HepG2 (cell line): Measurements from ENCODE around the gene RGS19. TPM values are rescaled to one million over a fixed set of nuclear protein-coding genes. Genes with fewer than 3 reads are reported as not detected.

ENCODE experiments used
- BHLHE40 ChIP-seq: IDR thresholded peaks from 2 replicates; pipeline ENCODE4 v1.6.1; 2011; ENCODE audit warnings: low read length, improper control_type of control experiment
- HNRNPUL1 ChIP-seq: fragments of 200-400 bp; formaldehyde crosslinking; IDR thresholded peaks from 2 replicates; pipeline ENCODE4 v1.6.1; 2017; ENCODE audit warnings: low read depth, mild to moderate bottlenecking, low read length, moderate library complexity
- HOXA3 ChIP-seq: sonication (generic); formaldehyde crosslinking; IDR thresholded peaks from 2 replicates; pipeline ENCODE4 v1.5.0; 2020; ENCODE audit warnings: missing genetic modification reagents
- KAT7 ChIP-seq: IDR thresholded peaks from 2 replicates; pipeline ENCODE4 v1.6.1; 2018; ENCODE audit warnings: borderline replicate concordance, missing compliant biosample characterization
- MTF1 ChIP-seq: sonication (generic); formaldehyde crosslinking; IDR thresholded peaks from 2 replicates; pipeline ENCODE4 v1.5.0; 2020; ENCODE audit warnings: missing genetic modification reagents
- PCBP2 ChIP-seq: fragments of 200-400 bp; formaldehyde crosslinking; optimal IDR thresholded peaks from 2 replicates; pipeline ENCODE3; 2018; ENCODE audit warnings: low read length, low read depth; ENCODE audit not compliant: poor library complexity, severe bottlenecking
- REPIN1 ChIP-seq: sonication (generic); formaldehyde crosslinking; IDR thresholded peaks from 2 replicates; pipeline ENCODE4 v1.8.0; 2022; ENCODE audit warnings: missing genetic modification reagents, low read depth, mild to moderate bottlenecking, borderline replicate concordance
- REST ChIP-seq, 2 experiments: IDR thresholded peaks; 2 replicates each; pipeline ENCODE4 v1.6.1; 2011 to 2012; ENCODE audit warnings: low read length in 2 of 2, borderline replicate concordance in 1 of 2, low read depth in 1 of 2, mild to moderate bottlenecking in 1 of 2, moderate library complexity in 1 of 2
- RFXAP ChIP-seq: sonication (generic); formaldehyde crosslinking; IDR thresholded peaks from 2 replicates; pipeline ENCODE4 v1.4.0; 2020; ENCODE audit warnings: missing genetic modification reagents, borderline replicate concordance
- SIN3A ChIP-seq: IDR thresholded peaks from 2 replicates; pipeline ENCODE4 v1.6.1; 2011; ENCODE audit warnings: low read depth, mild to moderate bottlenecking, control low read depth, low read length, borderline replicate concordance
- TCF7L2 ChIP-seq: IDR thresholded peaks from 2 replicates; pipeline ENCODE4 v1.6.1; 2011; ENCODE audit warnings: mild to moderate bottlenecking, low read depth, low read length, moderate library complexity
- TERF1 ChIP-seq: sonication (generic); formaldehyde crosslinking; IDR thresholded peaks from 2 replicates; pipeline ENCODE4 v1.8.0; 2022; ENCODE audit warnings: mild to moderate bottlenecking, missing genetic modification reagents, moderate library complexity
- ZBTB42 ChIP-seq: sonication (generic); formaldehyde crosslinking; IDR thresholded peaks from 2 replicates; pipeline ENCODE4 v1.5.0; 2020; ENCODE audit warnings: mild to moderate bottlenecking, missing genetic modification reagents
- ZMAT5 ChIP-seq: sonication (generic); formaldehyde crosslinking; IDR thresholded peaks from 2 replicates; pipeline ENCODE4 v1.5.0; 2020; ENCODE audit warnings: mild to moderate bottlenecking, low read depth, missing genetic modification reagents, borderline replicate concordance
- ZNF292 ChIP-seq: sonication (generic); formaldehyde crosslinking; IDR thresholded peaks from 2 replicates; pipeline ENCODE4 v1.8.1; 2022; ENCODE audit warnings: mild to moderate bottlenecking, low read depth, missing genetic modification reagents, borderline replicate concordance
- ZNF337 ChIP-seq: sonication (generic); formaldehyde crosslinking; IDR thresholded peaks from 2 replicates; pipeline ENCODE4 v1.5.1; 2020; ENCODE audit warnings: missing genetic modification reagents, low read depth, mild to moderate bottlenecking, borderline replicate concordance
- ZNF383 ChIP-seq: sonication (generic); formaldehyde crosslinking; IDR thresholded peaks from 2 replicates; pipeline ENCODE4 v1.4.0; 2020; ENCODE audit warnings: missing genetic modification reagents, mild to moderate bottlenecking, borderline replicate concordance
- ZNF431 ChIP-seq: sonication (generic); formaldehyde crosslinking; IDR thresholded peaks from 2 replicates; pipeline ENCODE4 v1.9.0; 2022; ENCODE audit warnings: missing genetic modification reagents, low read depth, mild to moderate bottlenecking, borderline replicate concordance
- ZNF503 ChIP-seq: sonication (generic); formaldehyde crosslinking; IDR thresholded peaks from 2 replicates; pipeline ENCODE4 v1.4.0; 2020; ENCODE audit warnings: missing genetic modification reagents
- ZNF766 ChIP-seq: sonication (generic); formaldehyde crosslinking; IDR thresholded peaks from 2 replicates; pipeline ENCODE4 v1.5.0; 2020; ENCODE audit warnings: missing genetic modification reagents, borderline replicate concordance
- polyA plus RNA-seq, 8 experiments: library from polyadenylated mRNA; depleted of rRNA in 3 of 8; stranded (reverse) in 7 of 8; unstranded in 1 of 8; fragments of >200 nt; fragmentation: Illumina TruSeq in 4 of 8; extraction: Trizol in 4 of 8; gene quantifications; 2 replicates each; pipeline versions ENCODE4 v1.2.1 to v1.2.3, GENCODE V29; 2011 to 2016; ENCODE audit warnings: low read depth in 4 of 8, missing spikeins in 1 of 8, mixed read lengths in 1 of 8; ENCODE audit not compliant: insufficient read depth in 1 of 8
- total RNA-seq, 5 experiments: library from RNA; depleted of rRNA; stranded (reverse); fragments of >200 nt; fragmentation: Illumina TruSeq; extraction: Trizol; gene quantifications; 2 replicates each; pipeline ENCODE4 v1.2.3, GENCODE V29; 2016; ENCODE audit warnings: low read depth in 1 of 5

Gene RGS19
- total and polyA plus RNA-seq, 2 of the 13 experiments (the other 11 are each of a cell fraction or from before 2014, with no cell fraction given): 10.7 to 11.9 TPM

GRCh38 chr20:64041040-64041780 is 38.1 kb downstream of the RGS19 start (continued):
- TF ChIP-seq ZMAT5 (CRISPR knock-in tag): no peak
- no peak for TF ChIP-seq TERF1 (CRISPR knock-in tag)
- no peak; the same call in none of the 2 replicates for TF ChIP-seq KAT7 (CRISPR knock-in tag)
- no peak for TF ChIP-seq PCBP2
- no peak for TF ChIP-seq TCF7L2
- no peak for TF ChIP-seq MTF1
- TF ChIP-seq HNRNPUL1: no peak
- TF ChIP-seq SIN3A: peak; percentile 30; the same call in 1 of the 2 replicates
- 0 out of 2 replicates have a peak, but pooled peaks have one; percentile 42 for TF ChIP-seq ZNF766
- TF ChIP-seq BHLHE40: 0 out of 2 replicates have a peak, but pooled peaks have one; percentile 1
- no peak for TF ChIP-seq ZNF431 (CRISPR knock-in tag)
- TF ChIP-seq REPIN1 (CRISPR knock-in tag): peak; percentile 44; the same call in 1 of the 2 replicates
- TF ChIP-seq ZNF503 (CRISPR knock-in tag): 0 out of 2 replicates have a peak, but pooled peaks have one; percentile 31
- no peak for TF ChIP-seq ZBTB42
- peak; percentile 17; the same call in 1 of the 2 replicates for TF ChIP-seq ZNF292
- TF ChIP-seq REST (IDR thresholded peaks at IDR 0.05; ENCODE audit: borderline replicate concordance in 1 of 2, low read depth in 1 of 2, low read length in 2 of 2): no peak
- no peak; the same call in 1 of the 2 replicates for TF ChIP-seq ZNF337 (CRISPR knock-in tag)
- peak; percentile 72 for TF ChIP-seq HOXA3 (CRISPR knock-in tag)
- no peak; the same call in 1 of the 2 replicates for TF ChIP-seq ZNF383
- TF ChIP-seq RFXAP (CRISPR knock-in tag): no peak
